HCT116 (cell line): ENCODE results near the gene PLA1A. TPM values are rescaled to one million over a fixed set of nuclear protein-coding genes. Genes with fewer than 3 reads are reported as not detected.

Source experiments
- ATAC-seq: fragments of 200-7000 bp; cut with Tn5 transposase; 2 replicates; pipeline ENCODE4 v1.9.1; 2020; ENCODE audit warnings: mild to moderate bottlenecking, moderate library complexity
- BruUV-seq: library from RNA; stranded (reverse); fragments of 400-500 nt; replicated peaks from 2 replicates; lab custom pipeline; 2021; lab: Mats Ljungman, UMichigan
- CTCF ChIA-PET: fragments of 300-600 bp; sonication (Branson Sonifier 250); formaldehyde crosslinking; loops from one replicate; lab custom pipeline; 2021; ENCODE audit warnings: antibody characterized with exemption; lab: Charles Lee
- POLR2A ChIA-PET: fragments of 300-600, 350-600 bp; sonication (Branson Sonifier 250); formaldehyde crosslinking; loops from one replicate; lab custom pipeline; 2021; ENCODE audit warnings: antibody characterized with exemption; lab: Charles Lee
- RAD21 ChIA-PET, 2 experiments: fragments of 300-600 bp; sonication (Branson Sonifier 250); formaldehyde crosslinking; loops; one replicate each; lab custom pipeline; 2023; ENCODE audit warnings: low total read pairs in 2 of 2; ENCODE audit not compliant: uncharacterized antibody in 2 of 2, unreplicated experiment in 2 of 2, low non-redundant PET in 1 of 2; lab: Charles Lee
- DNase-seq: peaks from one replicate; pipeline ENCODE4 v3.0.0-alpha.2; 2010; ENCODE audit warnings: low read depth, low spot score
- H2AFZ ChIP-seq: fragments of 200-600 bp; shearing (Covaris generic), sonication (generic); 2 replicates; pipeline ENCODE4 v1.6.1; 2017; ENCODE audit warnings: low read depth, mixed run types, mixed read lengths, antibody characterized with exemption, low read length; ENCODE audit not compliant: poor library complexity, severe bottlenecking
- H3K27ac ChIP-seq: 2 replicates; pipeline ENCODE4 v1.5.1; 2012; ENCODE audit warnings: low read depth, low read length
- H3K27me3 ChIP-seq: fragments of 200-600 bp; sonication (generic); 2 replicates; pipeline ENCODE4 v1.6.1; 2016; ENCODE audit warnings: mixed run types, low read length, mixed read lengths; ENCODE audit not compliant: insufficient read depth
- H3K36me3 ChIP-seq, 2 experiments: fragments of 200-500 bp in 1 of 2; fragments of 200-600 bp in 1 of 2; sonication (Bioruptor generic) in 1 of 2; sonication (generic) in 1 of 2; 2 replicates each; pipeline versions ENCODE4 v1.5.1 to v1.6.1; 2014 to 2016; ENCODE audit warnings: low read length in 2 of 2, inconsistent platforms in 1 of 2, mixed read lengths in 1 of 2, mixed run types in 1 of 2; ENCODE audit not compliant: insufficient read depth in 2 of 2, control insufficient read depth in 1 of 2
- H3K4me1 ChIP-seq, 2 experiments: fragments of 200-600 bp in 1 of 2; sonication (generic) in 1 of 2; 2 replicates each; pipeline versions ENCODE4 v1.5.1 to v1.6.1; 2012 to 2017; ENCODE audit warnings: low read length in 2 of 2, inconsistent platforms in 1 of 2, mild to moderate bottlenecking in 1 of 2, mixed read lengths in 1 of 2, mixed run types in 1 of 2, moderate library complexity in 1 of 2; ENCODE audit not compliant: insufficient read depth in 2 of 2, control insufficient read depth in 1 of 2
- H3K4me2 ChIP-seq: fragments of 200-600 bp; sonication (generic); 2 replicates; pipeline ENCODE4 v1.6.1; 2017; ENCODE audit warnings: mixed run types, low read length, mixed read lengths
- H3K4me3 ChIP-seq, 2 experiments: fragments of 200-600 bp in 1 of 2; sonication (generic) in 1 of 2; replicated peaks in 1 of 2; 2 replicates each; pipeline ENCODE4 v1.5.1; 2011 to 2016; ENCODE audit warnings: low read length in 2 of 2, control low read depth in 1 of 2, low read depth in 1 of 2, mild to moderate bottlenecking in 1 of 2, mixed read lengths in 1 of 2, mixed run types in 1 of 2
- H3K79me2 ChIP-seq: fragments of 200-600 bp; sonication (generic); 2 replicates; pipeline ENCODE4 v1.6.1; 2017; ENCODE audit warnings: mild to moderate bottlenecking, mixed run types, low read length, moderate library complexity, mixed read lengths; ENCODE audit not compliant: insufficient read depth
- H3K9ac ChIP-seq: fragments of 200-600 bp; sonication (generic); 2 replicates; pipeline ENCODE4 v1.6.1; 2016; ENCODE audit warnings: low read length, mixed read lengths
- H3K9me2 ChIP-seq: fragments of 200-600 bp; sonication (generic), shearing (Covaris generic); 2 replicates; pipeline ENCODE4 v1.6.1; 2017; ENCODE audit warnings: mixed run types, mild to moderate bottlenecking, moderate library complexity; ENCODE audit not compliant: insufficient read depth
- H3K9me3 ChIP-seq, 2 experiments: fragments of 200-500 bp in 1 of 2; fragments of 200-600 bp in 1 of 2; sonication (Bioruptor generic) in 1 of 2; sonication (generic) in 1 of 2; 2 replicates each; pipeline ENCODE4 v1.6.1; 2014 to 2017; ENCODE audit warnings: low read length in 2 of 2, mixed read lengths in 2 of 2, inconsistent platforms in 1 of 2, low read depth in 1 of 2, mild to moderate bottlenecking in 1 of 2, mixed run types in 1 of 2, moderate library complexity in 1 of 2; ENCODE audit not compliant: control insufficient read depth in 1 of 2, insufficient read depth in 1 of 2
- H4K20me1 ChIP-seq: fragments of 200-600 bp; sonication (generic), shearing (Covaris generic); 2 replicates; pipeline ENCODE4 v1.6.1; 2017; ENCODE audit warnings: mixed run types, mild to moderate bottlenecking, moderate library complexity; ENCODE audit not compliant: insufficient read depth
- EGR1 ChIP-seq: IDR thresholded peaks from 2 replicates; pipeline ENCODE4 v1.6.1; 2012; ENCODE audit warnings: low read depth
- ELF1 ChIP-seq: IDR thresholded peaks from 2 replicates; pipeline ENCODE4 v1.6.1; 2012; ENCODE audit warnings: low read depth, borderline replicate concordance
- EZH2 ChIP-seq: fragments of 200-600 bp; sonication (generic); IDR thresholded peaks from 2 replicates; pipeline ENCODE4 v1.6.1; 2017; ENCODE audit warnings: antibody characterized with exemption, mixed run types
- EZH2phosphoT487 ChIP-seq: fragments of 200-600 bp; IDR thresholded peaks from 2 replicates; pipeline ENCODE4 v1.6.1; 2018; ENCODE audit warnings: antibody characterized with exemption, borderline replicate concordance
- FOSL1 ChIP-seq: IDR thresholded peaks from 2 replicates; pipeline ENCODE4 v1.6.1; 2012; ENCODE audit warnings: low read depth
- POLR2A ChIP-seq: IDR thresholded peaks from 2 replicates; pipeline ENCODE4 v1.7.0; 2011; ENCODE audit warnings: borderline replicate concordance; ENCODE audit not compliant: insufficient read depth, insufficient read length; ENCODE audit errors: extremely low read depth
- POLR2AphosphoS5 ChIP-seq: IDR thresholded peaks from 2 replicates; pipeline ENCODE4 v1.6.1; 2011; ENCODE audit warnings: mild to moderate bottlenecking, low read depth, low read length, moderate library complexity
- RAD21 ChIP-seq: IDR thresholded peaks from 2 replicates; pipeline ENCODE4 v1.6.1; 2012; ENCODE audit warnings: low read depth, mild to moderate bottlenecking
- SP1 ChIP-seq: IDR thresholded peaks from 2 replicates; pipeline ENCODE4 v1.6.1; 2012; ENCODE audit warnings: low read depth
- SRF ChIP-seq: IDR thresholded peaks from 2 replicates; pipeline ENCODE4 v1.6.1; 2012; ENCODE audit warnings: low read depth
- TCF7L2 ChIP-seq: IDR thresholded peaks from 2 replicates; pipeline ENCODE4 v1.7.0; 2011; ENCODE audit warnings: borderline replicate concordance, inconsistent platforms; ENCODE audit not compliant: insufficient read depth, insufficient read length; ENCODE audit errors: extremely low read depth
- YY1 ChIP-seq: IDR thresholded peaks from 2 replicates; pipeline ENCODE4 v1.6.1; 2011; ENCODE audit warnings: low read length, low read depth, moderate library complexity, mild to moderate bottlenecking; ENCODE audit not compliant: insufficient replicate concordance; ENCODE audit errors: extremely low read depth
- ZBTB33 ChIP-seq: IDR thresholded peaks from 2 replicates; pipeline ENCODE4 v1.6.1; 2011; ENCODE audit warnings: mild to moderate bottlenecking, low read length, moderate library complexity; ENCODE audit not compliant: insufficient replicate concordance; ENCODE audit errors: extremely low read depth
- ZNF274 ChIP-seq: fragments of 200-500 bp; sonication (Bioruptor generic); IDR thresholded peaks from 2 replicates; pipeline ENCODE4 v1.6.1; 2014; ENCODE audit warnings: mild to moderate bottlenecking, low read depth, low read length, inconsistent platforms
- intact Hi-C: fragments of 100-400 bp; cut with micrococcal nuclease; formaldehyde crosslinking; loops from 2 replicates; pipeline ENCODE4 v1.10.0; 2022
- total RNA-seq: library from RNA; stranded (reverse); gene quantifications from one replicate; pipeline ENCODE4 v1.2.1, GENCODE V29; 2021; ENCODE audit not compliant: unreplicated experiment
- TF ChIP-seq, protein P1 (sequence below): IDR thresholded peaks from 2 replicates; pipeline ENCODE4 v1.6.1; 2012; ENCODE audit warnings: low read depth
- TF ChIP-seq, protein P2 (sequence below), 3 experiments: fragments of 200-600 bp in 1 of 3; sonication (generic) in 1 of 3; IDR thresholded peaks in 2 of 3; conservative IDR thresholded peaks in 1 of 3; 2 replicates each; pipeline ENCODE4 v1.5.1; 2012 to 2017; ENCODE audit warnings: low read depth in 2 of 3, low read length in 2 of 3, antibody characterized with exemption in 1 of 3, borderline replicate concordance in 1 of 3, control low read depth in 1 of 3, mild to moderate bottlenecking in 1 of 3, mixed read lengths in 1 of 3, mixed run types in 1 of 3, moderate library complexity in 1 of 3; ENCODE audit not compliant: insufficient read depth in 1 of 3

Gene PLA1A
- total RNA-seq, 1 experiment from 2014 or later, result not detected

DNA sequence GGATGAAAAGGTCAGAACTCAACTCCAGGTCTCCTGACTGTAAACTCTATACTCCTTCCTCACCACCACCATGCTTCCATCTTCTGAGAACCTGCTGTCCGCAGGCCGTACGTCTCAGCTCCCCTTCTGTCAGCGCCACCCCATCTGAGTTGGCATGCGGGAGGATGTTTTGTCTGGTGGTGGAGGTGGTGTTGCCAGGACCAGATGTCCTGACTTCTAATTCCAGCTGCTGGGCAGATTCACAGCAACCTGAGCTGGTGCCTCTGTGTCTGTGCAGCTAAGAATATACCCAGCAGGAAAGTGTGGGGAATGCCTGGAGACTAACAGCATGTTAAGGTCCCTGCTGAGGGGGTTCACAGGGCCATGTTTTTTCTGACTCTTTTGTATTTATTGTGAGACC lies 23.2 kb downstream of the PLA1A start:
- ChIA-PET RAD21 (no interaction called here), CTCF (no interaction called here), POLR2A (no interaction called here)
- no peaks in the 10 kb centered on the region for H3K36me3 ChIP-seq
- H3K27ac ChIP-seq, result no peak overlapping the region
- no peaks in the 10 kb centered on the region for H3K9me2 ChIP-seq
- H3K79me2 ChIP-seq, result no peaks in the 10 kb centered on the region
- H3K9me3 ChIP-seq, result no peaks in the 10 kb centered on the region
- intact Hi-C loops, result no loop called here
- H3K9ac ChIP-seq, result no peak overlapping the region
- H3K4me3 ChIP-seq, result no peak overlapping the region
- no peaks in the 10 kb centered on the region for H4K20me1 ChIP-seq
- TF ChIP-seq SP1 (no peak), YY1 (no peak), ZBTB33 (no peak), ZNF274 (no peak), EGR1 (no peak), POLR2AphosphoS5 (no peak), SRF (no peak), ELF1 (no peak), EZH2 (no peak), EZH2phosphoT487 (no peak), TCF7L2 (no peak), POLR2A (no peak), RAD21 (no peak), FOSL1 (no peak)
- TF ChIP-seq, protein P1, sequence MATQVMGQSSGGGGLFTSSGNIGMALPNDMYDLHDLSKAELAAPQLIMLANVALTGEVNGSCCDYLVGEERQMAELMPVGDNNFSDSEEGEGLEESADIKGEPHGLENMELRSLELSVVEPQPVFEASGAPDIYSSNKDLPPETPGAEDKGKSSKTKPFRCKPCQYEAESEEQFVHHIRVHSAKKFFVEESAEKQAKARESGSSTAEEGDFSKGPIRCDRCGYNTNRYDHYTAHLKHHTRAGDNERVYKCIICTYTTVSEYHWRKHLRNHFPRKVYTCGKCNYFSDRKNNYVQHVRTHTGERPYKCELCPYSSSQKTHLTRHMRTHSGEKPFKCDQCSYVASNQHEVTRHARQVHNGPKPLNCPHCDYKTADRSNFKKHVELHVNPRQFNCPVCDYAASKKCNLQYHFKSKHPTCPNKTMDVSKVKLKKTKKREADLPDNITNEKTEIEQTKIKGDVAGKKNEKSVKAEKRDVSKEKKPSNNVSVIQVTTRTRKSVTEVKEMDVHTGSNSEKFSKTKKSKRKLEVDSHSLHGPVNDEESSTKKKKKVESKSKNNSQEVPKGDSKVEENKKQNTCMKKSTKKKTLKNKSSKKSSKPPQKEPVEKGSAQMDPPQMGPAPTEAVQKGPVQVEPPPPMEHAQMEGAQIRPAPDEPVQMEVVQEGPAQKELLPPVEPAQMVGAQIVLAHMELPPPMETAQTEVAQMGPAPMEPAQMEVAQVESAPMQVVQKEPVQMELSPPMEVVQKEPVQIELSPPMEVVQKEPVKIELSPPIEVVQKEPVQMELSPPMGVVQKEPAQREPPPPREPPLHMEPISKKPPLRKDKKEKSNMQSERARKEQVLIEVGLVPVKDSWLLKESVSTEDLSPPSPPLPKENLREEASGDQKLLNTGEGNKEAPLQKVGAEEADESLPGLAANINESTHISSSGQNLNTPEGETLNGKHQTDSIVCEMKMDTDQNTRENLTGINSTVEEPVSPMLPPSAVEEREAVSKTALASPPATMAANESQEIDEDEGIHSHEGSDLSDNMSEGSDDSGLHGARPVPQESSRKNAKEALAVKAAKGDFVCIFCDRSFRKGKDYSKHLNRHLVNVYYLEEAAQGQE, result no peak
- TF ChIP-seq, protein P2, sequence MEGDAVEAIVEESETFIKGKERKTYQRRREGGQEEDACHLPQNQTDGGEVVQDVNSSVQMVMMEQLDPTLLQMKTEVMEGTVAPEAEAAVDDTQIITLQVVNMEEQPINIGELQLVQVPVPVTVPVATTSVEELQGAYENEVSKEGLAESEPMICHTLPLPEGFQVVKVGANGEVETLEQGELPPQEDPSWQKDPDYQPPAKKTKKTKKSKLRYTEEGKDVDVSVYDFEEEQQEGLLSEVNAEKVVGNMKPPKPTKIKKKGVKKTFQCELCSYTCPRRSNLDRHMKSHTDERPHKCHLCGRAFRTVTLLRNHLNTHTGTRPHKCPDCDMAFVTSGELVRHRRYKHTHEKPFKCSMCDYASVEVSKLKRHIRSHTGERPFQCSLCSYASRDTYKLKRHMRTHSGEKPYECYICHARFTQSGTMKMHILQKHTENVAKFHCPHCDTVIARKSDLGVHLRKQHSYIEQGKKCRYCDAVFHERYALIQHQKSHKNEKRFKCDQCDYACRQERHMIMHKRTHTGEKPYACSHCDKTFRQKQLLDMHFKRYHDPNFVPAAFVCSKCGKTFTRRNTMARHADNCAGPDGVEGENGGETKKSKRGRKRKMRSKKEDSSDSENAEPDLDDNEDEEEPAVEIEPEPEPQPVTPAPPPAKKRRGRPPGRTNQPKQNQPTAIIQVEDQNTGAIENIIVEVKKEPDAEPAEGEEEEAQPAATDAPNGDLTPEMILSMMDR (IDR thresholded peaks at IDR 0.05 in 2 of 3, conservative IDR thresholded peaks at IDR 0.05 in 1 of 3; ENCODE audit: borderline replicate concordance in 1 of 3, insufficient read depth in 1 of 3, low read depth in 2 of 3, low read length in 2 of 3), result no peak
- BruUV-seq, result no TSS peak
- no peak for DNase-seq
- no peak for ATAC-seq
- no peaks in the 10 kb centered on the region for H3K27me3 ChIP-seq
- H2AFZ ChIP-seq, result no peak overlapping the region
- no peak overlapping the region for H3K4me2 ChIP-seq
- no peaks in the 10 kb centered on the region for H3K4me1 ChIP-seq
